T-cell (primary cell): ENCODE data around the gene PAX6. TPM values are rescaled to one million over a fixed set of nuclear protein-coding genes. Genes with fewer than 3 reads are reported as not detected.

ENCODE experiments used
- ATAC-seq, 4 experiments: fragments of 200-7000 bp in 3 of 4; fragments of 150-1000 bp in 1 of 4; cut with Tn5 transposase; replicated peaks in 1 of 4; 1 replicate in 3 of 4; 2 replicates in 1 of 4; pipeline ENCODE4 v1.10.0; 2021; ENCODE audit warnings: moderate library complexity in 3 of 4, mild to moderate bottlenecking in 2 of 4, moderate number of reproducible peaks in 1 of 4
- CTCF ChIA-PET, 2 donors: fragments of 300-600 bp; sonication (Branson Sonifier 250); formaldehyde crosslinking; loops; one replicate each; lab custom pipeline; 2022; ENCODE audit warnings: antibody characterized with exemption in 2 of 2; lab: Charles Lee
- POLR2A ChIA-PET, 2 donors: fragments of 300-600 bp; sonication (Branson Sonifier 250); formaldehyde crosslinking; loops; one replicate each; lab custom pipeline; 2022; ENCODE audit warnings: antibody characterized with exemption in 2 of 2; lab: Charles Lee
- DNase-seq, 35 experiments: peaks; one replicate each; pipeline versions ENCODE4 v3.0.0 to v3.0.0-alpha.2; 2013 to 2023
- H3K27ac ChIP-seq: one replicate; pipeline ENCODE4 v1.5.1; 2013; ENCODE audit warnings: low read length
- H3K27me3 ChIP-seq, 2 experiments: replicated peaks in 1 of 2; 1 replicate in 1 of 2; 2 replicates in 1 of 2; pipeline versions ENCODE4 v1.6.1 to v1.7.0; 2013; ENCODE audit warnings: low read length in 1 of 2, mixed read lengths in 1 of 2; ENCODE audit not compliant: control insufficient read depth in 2 of 2, insufficient read depth in 2 of 2; ENCODE audit errors: extremely low read depth in 1 of 2
- H3K36me3 ChIP-seq, 2 donors: 1 replicate in 1 of 2; 2 replicates in 1 of 2; pipeline versions ENCODE4 v1.6.1 to v1.7.0; 2013; ENCODE audit warnings: low read length in 1 of 2; ENCODE audit not compliant: control insufficient read depth in 2 of 2, insufficient read depth in 1 of 2; ENCODE audit errors: extremely low read depth in 1 of 2
- H3K4me1 ChIP-seq, 2 experiments: 1 replicate in 1 of 2; 2 replicates in 1 of 2; pipeline versions ENCODE4 v1.6.1 to v1.7.0; 2013; ENCODE audit warnings: low read length in 2 of 2, mixed read lengths in 1 of 2; ENCODE audit not compliant: insufficient read depth in 2 of 2, control insufficient read depth in 1 of 2; ENCODE audit errors: extremely low read depth in 1 of 2
- H3K4me3 ChIP-seq, 2 donors: 1 replicate in 1 of 2; 2 replicates in 1 of 2; pipeline versions ENCODE4 v1.5.1 to v1.7.0; 2013; ENCODE audit warnings: mild to moderate bottlenecking in 2 of 2, low read length in 1 of 2, moderate library complexity in 1 of 2; ENCODE audit not compliant: control insufficient read depth in 1 of 2; ENCODE audit errors: extremely low read depth in 1 of 2
- H3K9me3 ChIP-seq: 2 replicates; pipeline ENCODE4 v1.7.0; 2013
- H3K27ac Mint-ChIP-seq, 2 donors: one replicate each; pipeline ENCODE4 v1.8.0; 2020 to 2021; ENCODE audit warnings: mild to moderate bottlenecking in 2 of 2, mixed read lengths in 2 of 2
- H3K27me3 Mint-ChIP-seq, 2 donors: one replicate each; pipeline ENCODE4 v1.8.0; 2021 to 2022; ENCODE audit warnings: mixed read lengths in 2 of 2
- H3K36me3 Mint-ChIP-seq: one replicate; pipeline ENCODE4 v1.8.0; 2021; ENCODE audit warnings: mixed read lengths
- H3K4me1 Mint-ChIP-seq, 3 donors: one replicate each; pipeline ENCODE4 v1.8.0; 2020 to 2022; ENCODE audit warnings: mixed read lengths in 3 of 3, mild to moderate bottlenecking in 1 of 3
- H3K4me3 Mint-ChIP-seq, 3 donors: one replicate each; pipeline ENCODE4 v1.8.0; 2020 to 2022; ENCODE audit warnings: mild to moderate bottlenecking in 3 of 3, mixed read lengths in 3 of 3, moderate library complexity in 3 of 3
- H3K9me3 Mint-ChIP-seq, 3 donors: one replicate each; pipeline ENCODE4 v1.8.0; 2020 to 2022; ENCODE audit warnings: mixed read lengths in 3 of 3
- WGBS: methylation state at CpG from one replicate; pipeline ENCODE4 v1.1.5; 2013; ENCODE audit warnings: missing lambda C conversion rate; ENCODE audit not compliant: insufficient coverage; 5-methylcytosine and 5-hydroxymethylcytosine counted together
- total RNA-seq, 35 experiments: library from RNA in 6 of 35; stranded (reverse) in 6 of 35; fragments of 120-200 nt in 1 of 35; gene quantifications; one replicate each; pipeline versions ENCODE4 v1.2.1 to v1.2.4 and lab custom pipeline; 2013 to 2026

Gene PAX6
- total RNA-seq, 5 donors from 2014 or later (not counting 1 experiment from before 2014, with no cell fraction given): not detected

GRCh38 chr11:31795706-31796498 is 15.2 kb downstream of the PAX6 start:
- Histone ChIP-seq H3K36me3 (no peaks in the 10 kb centered on the region), H3K9me3 (no peaks in the 10 kb centered on the region), H3K4me1 (peaks cover 0 to 19% of the 10 kb centered on the region in 2 experiments), H3K27me3 (peaks cover 15 to 57% of the 10 kb centered on the region in 2 experiments), H3K4me3 (no peak overlapping the region), H3K27ac (no peak overlapping the region)
- Mint-ChIP-seq H3K4me1 (peaks cover 22 to 24% (median 23%) of the 10 kb centered on the region in 3 donors), H3K36me3 (peaks cover 8% of the 10 kb centered on the region), H3K4me3 (no peak overlapping the region), H3K9me3 (peaks cover 2 to 6% (median 4%) of the 10 kb centered on the region in 3 donors), H3K27ac (no peak overlapping the region), H3K27me3 (peaks cover 64 to 73% of the 10 kb centered on the region in 2 donors)
- ChIA-PET CTCF (no interaction called here), POLR2A (no interaction called here)
- ATAC-seq (no peak), DNase-seq (no peak)
- 49% methylated on average over 15 of the region's 22 CpGs for WGBS

- Mint-ChIP-seq H3K27me3 (peaks cover 57 to 65% of the 10 kb centered on the region in 2 donors), H3K4me3 (no peak overlapping the region), H3K36me3 (peaks cover 2% of the 10 kb centered on the region), H3K9me3 (no peaks in the 10 kb centered on the region), H3K27ac (no peak overlapping the region), H3K4me1 (peaks cover 10 to 13% (median 12%) of the 10 kb centered on the region in 3 donors)
- peaks cover 7 to 46% of the 10 kb centered on the region in 2 experiments for H3K27me3 ChIP-seq
- ATAC-seq: no peak
- peaks cover 0 to 17% of the 10 kb centered on the region in 2 experiments for H3K4me1 ChIP-seq
- H3K36me3 ChIP-seq: no peaks in the 10 kb centered on the region
- no peak overlapping the region for H3K4me3 ChIP-seq
- ChIA-PET POLR2A (no interaction called here), CTCF (interaction anchor here in 1 of 2 donors (0.6 kb wide), 1 partner anchor 32 kb away, joined by 4 read pairs; no protein-coding TSS in a partner anchor)
- H3K27ac ChIP-seq: no peak overlapping the region
- no peaks in the 10 kb centered on the region for H3K9me3 ChIP-seq
- WGBS: no CpG with 5 or more reads among the region's 4 CpGs
- no peak for DNase-seq
Observed at GRCh38 chr11:31794548-31794947, 16.6 kb downstream of the PAX6 start.

- no peak for ATAC-seq
- 94% methylated on average over 9 of the region's 10 CpGs for WGBS
- H3K4me3 Mint-ChIP-seq: no peak overlapping the region
Observed at GRCh38 chr11:31793264-31793663, 17.9 kb downstream of the PAX6 start.

GRCh38 chr11:31792456-31792855 is 18.7 kb downstream of the PAX6 start:
- DNase-seq (no peak), ATAC-seq (no peak)
- Histone ChIP-seq H3K36me3 (no peaks in the 10 kb centered on the region), H3K27me3 (peaks cover 5 to 25% of the 10 kb centered on the region in 2 experiments), H3K4me3 (no peak overlapping the region), H3K27ac (no peak overlapping the region), H3K9me3 (no peaks in the 10 kb centered on the region), H3K4me1 (peaks cover 0 to under 1% of the 10 kb centered on the region in 2 experiments)
- H3K36me3 Mint-ChIP-seq: peaks cover 5% of the 10 kb centered on the region
- H3K27ac Mint-ChIP-seq: no peak overlapping the region
- ChIA-PET CTCF (no interaction called here), POLR2A (no interaction called here)
- peaks cover 42 to 56% of the 10 kb centered on the region in 2 donors for H3K27me3 Mint-ChIP-seq
- no peaks in the 10 kb centered on the region for H3K9me3 Mint-ChIP-seq
- WGBS: 100% methylated on average over 1 of the region's 2 CpGs
- peaks cover 2 to 6% (median 5%) of the 10 kb centered on the region in 3 donors for H3K4me1 Mint-ChIP-seq
- H3K4me3 Mint-ChIP-seq: no peak overlapping the region

More at GRCh38 chr11:31793264-31793663, 17.9 kb downstream of the PAX6 start:
- peaks cover 5 to 33% of the 10 kb centered on the region in 2 experiments for H3K27me3 ChIP-seq
- H3K4me1 ChIP-seq: peaks cover 0 to 6% of the 10 kb centered on the region in 2 experiments
- no peak overlapping the region for H3K4me3 ChIP-seq
- Mint-ChIP-seq H3K27ac (no peak overlapping the region), H3K36me3 (peaks cover 2% of the 10 kb centered on the region), H3K27me3 (peaks cover 47 to 61% of the 10 kb centered on the region in 2 donors), H3K4me1 (peaks cover 5 to 10% (median 10%) of the 10 kb centered on the region in 3 donors), H3K9me3 (no peaks in the 10 kb centered on the region)
- ChIA-PET CTCF (no interaction called here), POLR2A (no interaction called here)
- no peaks in the 10 kb centered on the region for H3K36me3 ChIP-seq
- no peak for DNase-seq
- no peaks in the 10 kb centered on the region for H3K9me3 ChIP-seq
- no peak overlapping the region for H3K27ac ChIP-seq

- Mint-ChIP-seq H3K4me1 (peaks cover 0 to 3% (median under 1%) of the 10 kb centered on the region in 3 donors), H3K36me3 (peaks cover 7% of the 10 kb centered on the region), H3K27ac (no peak overlapping the region), H3K27me3 (peaks cover 39 to 52% of the 10 kb centered on the region in 2 donors), H3K9me3 (no peaks in the 10 kb centered on the region), H3K4me3 (no peak overlapping the region)
- H3K9me3 ChIP-seq: no peaks in the 10 kb centered on the region
- H3K4me1 ChIP-seq: no peaks in the 10 kb centered on the region
- ChIA-PET POLR2A (no interaction called here), CTCF (no interaction called here)
- WGBS: 90% methylated on average over 2 of the region's 2 CpGs
- DNase-seq (no peak), ATAC-seq (no peak)
- H3K36me3 ChIP-seq: no peaks in the 10 kb centered on the region
- peaks cover 5 to 21% of the 10 kb centered on the region in 2 experiments for H3K27me3 ChIP-seq
- H3K27ac ChIP-seq: no peak overlapping the region
- H3K4me3 ChIP-seq: no peak overlapping the region
Observed at GRCh38 chr11:31792036-31792435, 19.1 kb downstream of the PAX6 start.

- H3K4me1 Mint-ChIP-seq: no peaks in the 10 kb centered on the region
- peaks cover 14% of the 10 kb centered on the region for H3K36me3 Mint-ChIP-seq
- H3K9me3 ChIP-seq: no peaks in the 10 kb centered on the region
- ATAC-seq: no peak
- H3K27me3 ChIP-seq: peaks cover 3 to 8% of the 10 kb centered on the region in 2 experiments
- CTCF ChIA-PET: no interaction called here
- peaks cover 26 to 39% of the 10 kb centered on the region in 2 donors for H3K27me3 Mint-ChIP-seq
- H3K9me3 Mint-ChIP-seq: no peaks in the 10 kb centered on the region
- H3K36me3 ChIP-seq: no peaks in the 10 kb centered on the region
- no peaks in the 10 kb centered on the region for H3K4me1 ChIP-seq
- no peak for DNase-seq
- no peak overlapping the region for H3K27ac ChIP-seq
- H3K4me3 ChIP-seq: no peak overlapping the region
- 86% methylated on average over 5 of the region's 7 CpGs for WGBS
- H3K4me3 Mint-ChIP-seq: no peak overlapping the region
- POLR2A ChIA-PET: no interaction called here
- H3K27ac Mint-ChIP-seq: no peak overlapping the region
Observed at GRCh38 chr11:31790649-31791048, 20.5 kb downstream of the PAX6 start.
